EL (cell line): Measurements from ENCODE around the gene ME2.
A peak's percentile ranks its signal among the peaks of the same experiment; 100 is the strongest.
"Not testable (repeated sequence)": the region's sequence is repeated elsewhere in the genome, so short reads cannot be mapped to it uniquely, and the experiment has no call there.

Experiments used
- DNase-seq: peaks from one replicate; pipeline ENCODE4 v3.0.0-alpha.2; 2016

The ME2 gene

GRCh38 chr18:50982086-50982801 lies 103.3 kb downstream of the ME2 start:
- no peak for DNase-seq

- no peak for DNase-seq
Measured at GRCh38 chr18:50982802-50983179, 103.9 kb downstream of the ME2 start.

- peak; percentile 88 for DNase-seq
Measured at GRCh38 chr18:50986360-50987087, 107.6 kb downstream of the ME2 start.

GRCh38 chr18:50987261-50987660 lies 108.3 kb downstream of the ME2 start:
- DNase-seq, result no peak

DNA sequence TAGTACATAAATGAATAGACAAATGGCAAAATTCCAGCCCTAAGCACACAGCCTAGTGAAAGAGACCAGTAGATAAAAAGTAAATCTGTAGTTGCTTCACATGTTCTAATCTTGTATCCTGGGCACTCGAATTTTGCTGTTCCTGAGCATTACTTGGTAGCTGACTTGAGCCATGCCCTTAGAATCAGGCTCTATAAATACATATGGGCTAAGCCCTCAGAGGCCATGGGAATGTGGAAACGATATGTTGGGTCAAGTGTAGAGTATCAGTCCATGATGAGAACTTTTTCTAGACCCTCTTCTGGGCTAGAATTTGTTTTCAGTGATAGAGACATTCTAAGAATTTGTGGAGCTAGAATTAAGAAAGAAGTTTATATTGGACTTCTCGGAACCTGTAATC lies 110.8 kb downstream of the ME2 start:
- DNase-seq, result no peak

- DNase-seq, result no peak
Measured at GRCh38 chr18:50992351-50992762, 113.4 kb downstream of the ME2 start.

DNA sequence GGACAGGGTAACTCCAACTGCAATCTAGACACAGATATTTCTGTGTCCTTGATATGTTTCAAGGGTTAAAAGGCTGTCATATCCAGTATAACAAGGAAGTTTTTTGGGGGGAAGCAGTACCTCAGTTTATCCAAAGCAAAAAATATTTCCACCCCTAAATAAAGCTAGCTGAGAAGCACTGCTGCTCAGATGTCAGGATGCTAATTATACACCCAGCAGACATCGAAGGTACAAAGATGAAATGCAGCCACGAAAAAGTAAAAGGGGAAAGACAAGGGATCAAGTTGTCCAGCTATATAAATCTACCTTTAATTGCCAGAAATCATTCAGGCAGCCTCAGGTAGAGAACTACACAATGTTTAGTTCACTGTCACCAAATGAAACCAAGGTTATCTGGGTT lies 115.1 kb downstream of the ME2 start:
- DNase-seq, result no peak

DNA sequence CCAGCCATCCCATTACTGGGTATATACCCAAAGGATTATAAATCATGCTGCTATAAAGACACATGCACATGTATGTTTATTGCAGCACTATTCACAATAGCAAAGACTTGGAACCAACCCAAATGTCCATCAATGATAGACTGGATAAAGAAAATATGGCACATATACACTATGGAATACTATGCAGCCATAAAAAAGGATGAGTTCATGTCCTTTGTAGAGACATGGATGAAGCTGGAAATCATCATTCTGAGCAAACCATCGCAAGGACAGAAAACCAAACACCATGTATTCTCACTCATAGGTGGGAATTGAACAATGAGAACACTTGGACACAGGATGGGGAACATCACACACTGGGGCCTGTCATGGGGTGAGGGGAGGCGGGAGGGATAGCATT lies 124.3 kb downstream of the ME2 start:
- DNase-seq, result not testable (repeated sequence)
